Vagina (tissue), 2 donors: ENCODE measurements around the gene LRRN2. TPM values are rescaled to one million over a fixed set of nuclear protein-coding genes. Genes with fewer than 3 reads are reported as not detected.

ENCODE experiments used
- DNase-seq, 2 donors: peaks; one replicate each; pipeline ENCODE4 v3.0.0-alpha.2; 2017; ENCODE audit errors: extremely low spot score in 2 of 2
- H3K27ac ChIP-seq: fragments of 200-600 bp; sonication (generic); one replicate; pipeline ENCODE4 v1.5.1; 2019
- H3K27me3 ChIP-seq: fragments of 200-600 bp; sonication (generic); one replicate; pipeline ENCODE4 v1.5.1; 2019
- H3K36me3 ChIP-seq, 2 donors: fragments of 200-600 bp; sonication (generic); one replicate each; pipeline ENCODE4 v1.5.1; 2017 to 2019
- H3K4me1 ChIP-seq: fragments of 200-600 bp; sonication (generic); one replicate; pipeline ENCODE4 v1.5.1; 2019
- H3K4me3 ChIP-seq, 2 donors: fragments of 200-600 bp; sonication (generic); 1 replicate in 1 of 2; 2 replicates in 1 of 2; pipeline ENCODE4 v1.5.1; 2016 to 2019
- H3K9me3 ChIP-seq: fragments of 200-600 bp; sonication (generic); one replicate; pipeline ENCODE4 v1.5.1; 2019
- POLR2A ChIP-seq, 2 donors: fragments of 450-650 bp; IDR thresholded peaks; one replicate each; pipeline ENCODE4 v1.6.1; 2017; ENCODE audit warnings: antibody characterized with exemption in 2 of 2, mild to moderate bottlenecking in 2 of 2, moderate library complexity in 2 of 2
- POLR2AphosphoS5 ChIP-seq, 2 donors: sonication (generic); formaldehyde crosslinking; IDR thresholded peaks; one replicate each; pipeline ENCODE4 v1.9.0; 2017; ENCODE audit warnings: antibody characterized with exemption in 2 of 2, mild to moderate bottlenecking in 2 of 2, low read depth in 1 of 2; ENCODE audit not compliant: insufficient read depth in 1 of 2
- intact Hi-C: fragments of 100-400 bp; cut with DNase I; formaldehyde crosslinking; loops from one replicate; pipeline ENCODE4 v1.15.1; 2023
- total RNA-seq: library from RNA; depleted of rRNA; stranded (reverse); fragments of >200 nt; gene quantifications from one replicate; pipeline ENCODE4 v1.2.3, GENCODE V29; 2016
- TF ChIP-seq, protein P1 (sequence below), 3 experiments: fragments of 450-650 bp in 2 of 3; fragments of 200-600 bp in 1 of 3; sonication (generic) in 1 of 3; IDR thresholded peaks; one replicate each; pipeline ENCODE4 v1.5.1; 2017 to 2019; ENCODE audit warnings: antibody characterized with exemption in 3 of 3, mild to moderate bottlenecking in 2 of 3, moderate library complexity in 2 of 3

Gene LRRN2
- total RNA-seq, 1 donor from 2014 or later: 3.4 TPM

DNA sequence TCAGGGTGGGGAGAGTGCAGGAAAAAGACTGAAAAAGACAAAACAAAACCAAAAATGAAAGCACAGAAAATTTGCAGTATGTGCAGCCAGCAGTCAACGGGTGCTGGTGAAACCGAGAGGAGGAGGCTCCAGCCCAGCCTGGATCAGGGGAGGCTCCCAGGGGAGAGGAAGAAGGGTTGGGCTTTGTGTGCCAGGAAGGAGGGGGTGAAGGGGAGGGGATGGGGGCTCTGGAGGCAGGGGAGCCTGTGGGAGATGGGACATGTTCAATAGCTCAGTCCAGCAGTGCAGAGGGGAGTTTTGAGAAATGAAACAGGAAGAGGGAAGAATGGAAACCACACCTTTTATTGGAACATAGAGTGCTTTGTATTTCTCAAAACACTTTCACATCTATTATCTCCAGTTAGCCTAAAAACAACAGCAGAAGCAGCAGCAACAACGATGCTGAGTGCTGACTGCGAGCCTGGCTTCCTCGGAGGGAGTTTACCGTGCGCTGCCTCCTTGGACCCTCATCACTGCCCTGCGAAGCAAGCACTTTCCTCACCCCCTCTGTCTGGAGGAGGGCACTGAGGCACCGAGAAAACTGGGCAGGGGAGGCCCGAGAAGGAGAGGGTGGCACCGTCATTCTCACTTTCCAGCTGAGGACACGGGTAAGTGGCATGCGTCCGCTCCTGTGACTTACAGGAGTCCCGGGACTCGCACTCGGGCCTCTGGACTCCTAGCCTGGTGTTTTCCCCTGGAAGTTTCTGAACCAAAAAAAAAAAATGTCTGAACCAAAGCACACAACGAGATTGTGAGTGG lies 106.5 kb downstream of the LRRN2 start:
- Histone ChIP-seq H3K27ac (peak overlapping the region; percentile 49), H3K4me3 (peak overlapping the region; percentile 26 to 40), H3K36me3 (no peaks in the 10 kb centered on the region), H3K4me1 (peaks cover 14% of the 10 kb centered on the region), H3K27me3 (no peaks in the 10 kb centered on the region), H3K9me3 (no peaks in the 10 kb centered on the region)
- intact Hi-C loops: no loop called here
- DNase-seq: no peak
- TF ChIP-seq POLR2AphosphoS5 (IDR thresholded peaks at IDR 0.05; ENCODE audit: insufficient read depth in 1 of 2, low read depth in 1 of 2) (no peak), POLR2A (IDR thresholded peaks at IDR 0.05) (no peak)
- TF ChIP-seq, protein P1, sequence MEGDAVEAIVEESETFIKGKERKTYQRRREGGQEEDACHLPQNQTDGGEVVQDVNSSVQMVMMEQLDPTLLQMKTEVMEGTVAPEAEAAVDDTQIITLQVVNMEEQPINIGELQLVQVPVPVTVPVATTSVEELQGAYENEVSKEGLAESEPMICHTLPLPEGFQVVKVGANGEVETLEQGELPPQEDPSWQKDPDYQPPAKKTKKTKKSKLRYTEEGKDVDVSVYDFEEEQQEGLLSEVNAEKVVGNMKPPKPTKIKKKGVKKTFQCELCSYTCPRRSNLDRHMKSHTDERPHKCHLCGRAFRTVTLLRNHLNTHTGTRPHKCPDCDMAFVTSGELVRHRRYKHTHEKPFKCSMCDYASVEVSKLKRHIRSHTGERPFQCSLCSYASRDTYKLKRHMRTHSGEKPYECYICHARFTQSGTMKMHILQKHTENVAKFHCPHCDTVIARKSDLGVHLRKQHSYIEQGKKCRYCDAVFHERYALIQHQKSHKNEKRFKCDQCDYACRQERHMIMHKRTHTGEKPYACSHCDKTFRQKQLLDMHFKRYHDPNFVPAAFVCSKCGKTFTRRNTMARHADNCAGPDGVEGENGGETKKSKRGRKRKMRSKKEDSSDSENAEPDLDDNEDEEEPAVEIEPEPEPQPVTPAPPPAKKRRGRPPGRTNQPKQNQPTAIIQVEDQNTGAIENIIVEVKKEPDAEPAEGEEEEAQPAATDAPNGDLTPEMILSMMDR (IDR thresholded peaks at IDR 0.05): no peak

DNA sequence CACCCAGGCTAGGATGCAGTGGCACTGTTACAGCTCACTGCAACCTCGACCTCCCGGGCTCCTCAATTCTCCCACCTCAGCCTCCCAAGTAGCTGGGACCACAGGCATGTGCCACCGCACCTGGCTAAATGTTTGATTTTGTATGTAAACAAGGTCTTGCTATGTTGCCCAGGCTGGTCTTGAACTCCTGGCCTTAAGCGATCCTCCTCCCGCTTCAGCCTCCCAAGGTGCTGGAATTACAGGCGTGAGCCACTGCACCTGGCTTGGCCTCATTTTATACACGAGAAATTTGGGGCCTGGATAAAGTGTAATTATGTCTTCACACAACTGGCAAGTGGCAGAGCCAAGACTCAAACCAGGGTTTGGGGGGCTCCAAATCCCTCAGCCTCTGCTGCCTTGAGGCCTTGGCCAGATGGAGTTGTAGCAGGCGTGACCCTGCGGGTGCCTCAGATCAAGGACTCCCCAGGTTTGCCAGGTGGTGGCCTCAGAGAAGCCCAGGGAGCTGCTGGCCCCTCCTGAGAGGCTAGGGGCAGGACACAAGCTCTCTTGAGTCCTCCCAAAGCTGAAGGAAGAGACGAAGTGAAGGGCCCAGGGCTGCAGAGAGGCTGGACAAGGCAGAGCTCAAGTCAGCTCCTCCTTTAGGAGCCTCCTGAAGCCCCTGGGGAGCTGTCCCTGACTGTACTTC lies 107.6 kb downstream of the LRRN2 start:
- intact Hi-C loops: no loop called here
- H3K4me3 ChIP-seq: no peak overlapping the region
- H3K36me3 ChIP-seq: no peaks in the 10 kb centered on the region
- H3K27me3 ChIP-seq: no peaks in the 10 kb centered on the region
- DNase-seq: no peak
- TF ChIP-seq POLR2AphosphoS5 (IDR thresholded peaks at IDR 0.05; ENCODE audit: insufficient read depth in 1 of 2, low read depth in 1 of 2): no peak
- TF ChIP-seq, protein P1 (IDR thresholded peaks at IDR 0.05): no peak
- no peak for TF ChIP-seq POLR2A (IDR thresholded peaks at IDR 0.05)
- H3K4me1 ChIP-seq: peaks cover 14% of the 10 kb centered on the region
- no peaks in the 10 kb centered on the region for H3K9me3 ChIP-seq
- H3K27ac ChIP-seq: no peak overlapping the region

DNA sequence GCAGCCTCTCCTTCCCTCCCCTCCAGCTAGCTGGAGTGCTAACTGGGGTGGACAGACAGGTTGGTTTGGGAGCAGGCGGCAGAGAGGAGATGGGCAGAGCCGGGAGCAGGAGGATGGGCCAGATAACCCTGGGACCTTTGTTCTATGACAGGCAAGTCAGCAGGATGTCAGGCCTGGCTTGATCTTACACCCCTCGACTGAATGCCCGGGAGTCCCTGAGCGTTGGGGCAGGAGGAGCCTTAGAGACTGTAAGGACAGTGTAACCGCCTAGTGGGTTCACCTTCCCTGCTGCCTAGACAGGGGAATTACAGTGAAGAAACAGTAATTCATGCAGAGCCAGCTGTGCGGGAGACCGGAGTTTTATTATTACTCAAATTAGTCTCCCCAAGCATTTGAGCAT lies 109.1 kb downstream of the LRRN2 start:
- DNase-seq: no peak
- intact Hi-C loops: no loop called here
- Histone ChIP-seq H3K27me3 (no peaks in the 10 kb centered on the region), H3K27ac (no peak overlapping the region), H3K36me3 (no peaks in the 10 kb centered on the region), H3K4me3 (no peak overlapping the region), H3K9me3 (no peaks in the 10 kb centered on the region), H3K4me1 (peaks cover 14% of the 10 kb centered on the region)
- TF ChIP-seq POLR2AphosphoS5 (IDR thresholded peaks at IDR 0.05; ENCODE audit: insufficient read depth in 1 of 2, low read depth in 1 of 2) (no peak), POLR2A (IDR thresholded peaks at IDR 0.05) (no peak)
- TF ChIP-seq, protein P1 (IDR thresholded peaks at IDR 0.05): no peak

DNA sequence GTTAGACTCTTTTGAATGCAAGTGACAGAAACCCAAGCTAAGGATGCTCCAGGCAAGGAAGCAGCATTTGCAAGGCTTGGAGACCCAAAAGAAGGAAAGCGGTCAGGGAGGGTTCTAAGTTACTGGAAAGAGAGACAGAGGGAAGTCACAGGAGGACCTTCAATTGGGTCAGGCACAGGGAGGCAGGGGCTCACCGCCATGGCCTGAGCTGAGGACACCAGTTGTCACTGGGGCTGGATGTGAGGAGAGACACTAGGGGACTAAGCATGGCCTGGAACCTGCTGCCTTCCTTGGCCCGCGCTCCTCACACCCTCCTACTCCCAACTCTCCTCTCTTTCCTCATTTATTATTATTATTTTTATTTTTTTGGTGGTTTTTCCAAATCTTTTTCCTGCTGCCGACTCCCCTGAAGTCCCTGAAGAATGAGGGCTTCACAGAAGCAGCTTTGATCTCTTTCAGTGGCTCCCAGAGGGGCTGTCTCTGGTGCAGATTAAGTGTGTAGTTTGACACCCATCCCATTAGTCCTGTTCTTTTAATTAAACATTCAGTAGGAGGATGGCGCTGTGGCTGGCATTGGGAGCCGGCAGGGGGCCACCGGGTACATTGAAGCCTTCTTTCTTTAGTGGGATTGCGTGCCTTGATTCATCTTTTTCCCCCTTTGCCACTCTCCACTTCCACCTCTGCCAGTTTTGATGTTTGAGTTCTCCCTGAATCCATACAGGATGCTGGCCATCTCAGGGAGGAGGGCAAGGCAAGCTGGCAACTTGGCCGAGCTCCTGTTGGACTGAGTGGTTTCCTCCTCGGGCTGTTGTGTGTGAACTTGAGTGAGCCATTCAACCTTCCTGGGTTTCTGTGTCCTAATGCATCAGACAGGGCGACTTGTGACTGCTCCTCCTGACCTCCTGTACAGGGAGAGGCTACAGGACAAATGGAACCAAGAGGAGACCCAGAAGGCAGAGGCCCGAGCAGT lies 110.0 kb downstream of the LRRN2 start:
- Histone ChIP-seq H3K36me3 (no peaks in the 10 kb centered on the region), H3K27ac (no peak overlapping the region), H3K4me3 (no peak overlapping the region), H3K27me3 (no peaks in the 10 kb centered on the region), H3K4me1 (peaks cover 14% of the 10 kb centered on the region), H3K9me3 (no peaks in the 10 kb centered on the region)
- DNase-seq: no peak
- intact Hi-C loops: no loop called here
- no peak for TF ChIP-seq POLR2AphosphoS5 (IDR thresholded peaks at IDR 0.05; ENCODE audit: insufficient read depth in 1 of 2, low read depth in 1 of 2)
- no peak for TF ChIP-seq POLR2A (IDR thresholded peaks at IDR 0.05)
- TF ChIP-seq, protein P1 (IDR thresholded peaks at IDR 0.05): no peak
